Adrenal gland (tissue), 12 donors: ENCODE results near the gene SH3BP5L. TPM values are rescaled to one million over a fixed set of nuclear protein-coding genes. Genes with fewer than 3 reads are reported as not detected.
"Not testable (repeated sequence)": the region's sequence is repeated elsewhere in the genome, so short reads cannot be mapped to it uniquely, and the experiment has no call there.

Experiments
- DNase-seq, 7 donors: peaks; one replicate each; pipeline ENCODE4 v3.0.0-alpha.2; 2019 to 2020
- H3K27ac ChIP-seq, 5 donors: fragments of 200-600 bp; sonication (generic) in 4 of 5; 1 replicate in 3 of 5; 2 replicates in 2 of 5; pipeline versions ENCODE4 v1.5.1 to v1.8.0; 2016 to 2020; ENCODE audit warnings: mild to moderate bottlenecking in 1 of 5
- H3K27me3 ChIP-seq: fragments of 200-600 bp; 2 replicates; pipeline ENCODE4 v1.8.0; 2021
- H3K36me3 ChIP-seq, 2 donors: fragments of 200-600 bp; replicated peaks in 1 of 2; 1 replicate in 1 of 2; 2 replicates in 1 of 2; pipeline versions ENCODE4 v1.5.1 to v1.8.0; 2018 to 2022
- H3K4me1 ChIP-seq, 2 donors: fragments of 200-600 bp; replicated peaks in 1 of 2; 1 replicate in 1 of 2; 2 replicates in 1 of 2; pipeline versions ENCODE4 v1.5.1 to v1.8.0; 2018 to 2021
- H3K4me3 ChIP-seq, 4 donors: fragments of 200-600 bp; sonication (generic) in 3 of 4; one replicate each; pipeline ENCODE4 v1.5.1; 2016 to 2018
- H3K9me3 ChIP-seq, 3 donors: fragments of 200-600 bp; sonication (generic) in 1 of 3; replicated peaks in 1 of 3; 1 replicate in 2 of 3; 2 replicates in 1 of 3; pipeline versions ENCODE4 v1.5.1 to v1.8.0; 2016 to 2021
- POLR2A ChIP-seq, 2 donors: fragments of 450-650 bp; IDR thresholded peaks; one replicate each; pipeline ENCODE4 v1.6.1; 2017; ENCODE audit warnings: antibody characterized with exemption in 2 of 2, mild to moderate bottlenecking in 2 of 2, moderate library complexity in 1 of 2
- WGBS, 4 donors: extraction: QIAGEN DNeasy Blood & Tissue Kit in 2 of 4; methylation state at CpG; one replicate each; pipeline versions ENCODE4 v1.1.5 to v1.1.7; 2013 to 2017; 5-methylcytosine and 5-hydroxymethylcytosine counted together
- intact Hi-C, 2 donors: fragments of 100-400 bp; cut with DNase I; formaldehyde crosslinking; loops; one replicate each; pipeline versions ENCODE4 v1.14.1 to v1.15.0; 2022 to 2023
- polyA plus RNA-seq, 3 donors: library from polyadenylated mRNA; stranded (reverse); fragments of 200-250 nt in 2 of 3; fragments of 350-450 nt in 1 of 3; fragmentation: Illumina TruSeq in 1 of 3; extraction: RNeasy Lipid Tissue Mini Kit (QIAGEN cat#74804) in 1 of 3; gene quantifications; one replicate each; pipeline ENCODE4 v1.2.3, GENCODE V29; 2013 to 2014
- total RNA-seq, 9 donors: library from RNA; depleted of rRNA in 4 of 9; stranded (reverse); fragments of >200 nt in 4 of 9; fragments of 120-200 nt in 1 of 9; fragmentation: NEBNext Ultra II Directional in 1 of 9; extraction: Animal tissue kit (Norgen Biotek cat#: 25700) in 1 of 9; gene quantifications; one replicate each; pipeline versions ENCODE4 v1.1.0 to v1.2.4, GENCODE V29; 2013 to 2023
- TF ChIP-seq, protein P1 (sequence below), 6 experiments: fragments of 450-650 bp in 4 of 6; fragments of 200-600 bp in 2 of 6; sonication (generic) in 1 of 6; IDR thresholded peaks; 1 replicate in 5 of 6; 2 replicates in 1 of 6; pipeline versions ENCODE4 v1.5.1 to v1.8.0; 2016 to 2021; ENCODE audit warnings: antibody characterized with exemption in 6 of 6, mild to moderate bottlenecking in 2 of 6, moderate library complexity in 1 of 6
- donor health status: healthy with polysubstance abuse.
- donor health status: Bipolar disorder and iron deficiency.
- donor health status: DM: yes; HTN: yes; CAD: no.
- donor health status: DM: no; HTN: no; CAD: no.
- donor health status: DM: no; HTN: no; CAD: no.
- donor health status: DM: yes; HTN: yes; CAD: no.

SH3BP5L gene
- total and polyA plus RNA-seq, 12 donors: 15.4 to 36.9 (median 26.5) TPM

DNA sequence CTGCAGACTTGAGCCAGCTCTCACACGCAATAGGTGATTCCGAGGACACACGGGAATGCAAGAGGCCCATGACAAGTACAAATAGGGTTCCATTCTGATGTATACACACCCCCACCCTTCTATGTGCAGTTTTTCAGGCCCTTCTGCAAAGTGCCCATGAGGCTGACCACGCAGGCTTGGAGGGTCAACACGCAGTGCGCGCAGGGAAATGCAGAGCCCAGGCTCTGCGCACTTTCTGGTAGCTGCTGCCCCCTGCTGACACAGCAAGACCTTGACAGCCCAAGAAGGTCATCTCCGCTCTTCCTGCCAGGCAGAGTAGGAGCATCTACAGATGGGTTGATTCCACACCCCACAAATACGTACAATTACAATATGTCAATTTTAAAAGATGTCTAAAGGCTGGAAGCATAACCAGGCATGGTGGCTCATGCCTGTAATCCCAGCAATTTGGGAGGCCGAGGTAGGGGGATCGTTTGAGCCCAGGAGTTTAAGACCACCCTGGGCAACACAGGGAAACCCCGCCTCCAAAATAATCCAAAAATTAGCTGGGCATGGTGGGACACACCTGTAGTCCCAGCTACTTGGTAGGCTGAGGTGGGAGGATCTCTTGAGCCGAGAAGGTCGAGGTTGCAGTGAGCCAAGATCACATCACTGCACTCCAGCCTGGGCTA, 18.5 kb downstream of the SH3BP5L start:
- Histone ChIP-seq H3K4me3 (no peak overlapping the region), H3K9me3 (no peaks in the 10 kb centered on the region), H3K27ac (no peak overlapping the region), H3K4me1 (peaks cover 0 to 5% of the 10 kb centered on the region in 2 donors), H3K27me3 (no peaks in the 10 kb centered on the region), H3K36me3 (peaks cover 0 to 8% of the 10 kb centered on the region in 2 donors)
- no peak for TF ChIP-seq POLR2A (IDR thresholded peaks at IDR 0.05)
- TF ChIP-seq, protein P1, sequence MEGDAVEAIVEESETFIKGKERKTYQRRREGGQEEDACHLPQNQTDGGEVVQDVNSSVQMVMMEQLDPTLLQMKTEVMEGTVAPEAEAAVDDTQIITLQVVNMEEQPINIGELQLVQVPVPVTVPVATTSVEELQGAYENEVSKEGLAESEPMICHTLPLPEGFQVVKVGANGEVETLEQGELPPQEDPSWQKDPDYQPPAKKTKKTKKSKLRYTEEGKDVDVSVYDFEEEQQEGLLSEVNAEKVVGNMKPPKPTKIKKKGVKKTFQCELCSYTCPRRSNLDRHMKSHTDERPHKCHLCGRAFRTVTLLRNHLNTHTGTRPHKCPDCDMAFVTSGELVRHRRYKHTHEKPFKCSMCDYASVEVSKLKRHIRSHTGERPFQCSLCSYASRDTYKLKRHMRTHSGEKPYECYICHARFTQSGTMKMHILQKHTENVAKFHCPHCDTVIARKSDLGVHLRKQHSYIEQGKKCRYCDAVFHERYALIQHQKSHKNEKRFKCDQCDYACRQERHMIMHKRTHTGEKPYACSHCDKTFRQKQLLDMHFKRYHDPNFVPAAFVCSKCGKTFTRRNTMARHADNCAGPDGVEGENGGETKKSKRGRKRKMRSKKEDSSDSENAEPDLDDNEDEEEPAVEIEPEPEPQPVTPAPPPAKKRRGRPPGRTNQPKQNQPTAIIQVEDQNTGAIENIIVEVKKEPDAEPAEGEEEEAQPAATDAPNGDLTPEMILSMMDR (IDR thresholded peaks at IDR 0.05): peak; percentile 49 to 86 (median 77)
- intact Hi-C loops: loop anchor here (5.0 kb wide), 1 partner anchor 185 kb away; no protein-coding TSS in a partner anchor
- WGBS, 4 donors: 39 to 56% (median 41%) methylated on average over 9 to 15 of the region's 15 CpGs
- peak; percentile 48 to 77 (median 67) for DNase-seq

DNA sequence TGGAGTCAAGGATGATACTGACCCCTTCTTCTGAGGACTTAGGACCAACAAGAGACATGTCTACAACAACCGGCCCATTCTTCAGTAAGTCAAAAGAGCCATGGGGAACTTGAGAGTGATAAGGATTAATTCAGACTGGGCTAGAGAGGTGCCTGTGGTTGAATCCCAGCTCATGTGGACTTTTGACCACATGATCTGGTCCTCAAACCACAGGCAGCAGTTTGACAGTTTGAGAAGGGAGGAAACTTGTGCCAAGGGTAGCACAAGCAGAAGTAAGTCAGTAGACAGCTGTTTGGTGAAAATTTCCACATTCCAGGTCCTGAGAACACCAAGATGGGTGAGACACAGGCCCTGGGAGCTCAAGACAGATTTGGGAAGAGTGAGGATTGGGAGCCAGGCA, 19.8 kb downstream of the SH3BP5L start:
- no peaks in the 10 kb centered on the region for H3K27me3 ChIP-seq
- no peaks in the 10 kb centered on the region for H3K36me3 ChIP-seq
- no peaks in the 10 kb centered on the region for H3K9me3 ChIP-seq
- DNase-seq: peak in 2 of 7 donors; percentile 35 to 49
- intact Hi-C loops: loop anchor here (5.0 kb wide), 1 partner anchor 184 kb away; no protein-coding TSS in a partner anchor
- peak overlapping the region in 1 of 5 donors; percentile 38 for H3K27ac ChIP-seq
- TF ChIP-seq, protein P1 (IDR thresholded peaks at IDR 0.05): no peak
- no peak for TF ChIP-seq POLR2A (IDR thresholded peaks at IDR 0.05)
- 62 to 78% (median 72%) methylated on average over 1 of the region's 1 CpG for WGBS, 4 donors
- H3K4me3 ChIP-seq: no peak overlapping the region
- H3K4me1 ChIP-seq: peaks cover 0 to 4% of the 10 kb centered on the region in 2 donors

DNA sequence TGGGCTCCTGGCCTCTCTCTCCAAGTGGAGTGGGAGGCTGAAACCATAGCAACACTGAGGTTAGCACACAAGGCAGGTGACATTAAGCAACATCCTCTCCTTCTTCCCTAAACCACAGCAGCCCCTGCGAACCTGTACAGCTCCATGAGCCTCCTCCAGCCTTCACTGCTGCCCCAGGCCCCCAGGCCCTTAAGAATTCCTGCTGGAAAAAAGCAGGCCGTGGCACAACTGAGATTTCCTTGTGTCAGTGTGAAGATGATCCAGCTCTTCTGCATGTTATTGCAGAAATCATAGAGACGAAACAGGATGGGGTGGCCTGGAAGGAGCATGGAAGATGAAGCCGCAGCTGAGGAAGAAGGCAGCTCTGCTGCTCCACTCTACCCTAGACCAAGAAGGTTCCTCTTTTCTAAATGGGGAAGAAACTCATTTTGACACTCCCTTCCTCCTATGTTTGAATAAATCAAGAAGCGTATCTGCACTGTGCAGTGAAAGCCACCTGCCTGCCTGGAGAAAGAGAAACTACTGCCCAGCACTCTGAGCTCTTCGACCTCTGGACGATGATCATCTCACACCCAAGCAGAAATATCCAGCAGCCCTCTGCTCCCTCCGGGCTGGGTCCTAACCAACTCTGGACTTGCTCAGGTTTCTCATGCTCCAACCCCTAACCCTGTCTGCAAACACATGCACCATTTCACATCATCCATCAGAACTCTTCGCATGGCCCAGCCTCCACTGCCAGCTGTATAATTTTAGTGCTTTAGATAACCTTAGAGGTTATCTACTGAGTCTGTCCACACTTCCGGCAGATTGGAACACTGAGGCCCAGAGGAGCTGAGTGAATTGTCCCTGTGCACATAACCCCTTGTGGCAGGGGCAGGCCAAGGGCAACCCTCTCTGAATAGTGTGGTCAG, 20.7 kb downstream of the SH3BP5L start:
- no peaks in the 10 kb centered on the region for H3K27me3 ChIP-seq
- peak in 1 of 7 donors; percentile 54 for DNase-seq
- 50 to 66% (median 58%) methylated on average over 10 of the region's 10 CpGs for WGBS, 4 donors
- no peaks in the 10 kb centered on the region for H3K4me1 ChIP-seq
- H3K9me3 ChIP-seq: no peaks in the 10 kb centered on the region
- H3K4me3 ChIP-seq: no peak overlapping the region
- no peaks in the 10 kb centered on the region for H3K36me3 ChIP-seq
- intact Hi-C loops: loop anchor here (5.0 kb wide), 1 partner anchor 183 kb away; no protein-coding TSS in a partner anchor
- TF ChIP-seq POLR2A (IDR thresholded peaks at IDR 0.05): no peak
- TF ChIP-seq, protein P1 (IDR thresholded peaks at IDR 0.05): no peak
- peak overlapping the region in 1 of 5 donors; percentile 41 for H3K27ac ChIP-seq

DNA sequence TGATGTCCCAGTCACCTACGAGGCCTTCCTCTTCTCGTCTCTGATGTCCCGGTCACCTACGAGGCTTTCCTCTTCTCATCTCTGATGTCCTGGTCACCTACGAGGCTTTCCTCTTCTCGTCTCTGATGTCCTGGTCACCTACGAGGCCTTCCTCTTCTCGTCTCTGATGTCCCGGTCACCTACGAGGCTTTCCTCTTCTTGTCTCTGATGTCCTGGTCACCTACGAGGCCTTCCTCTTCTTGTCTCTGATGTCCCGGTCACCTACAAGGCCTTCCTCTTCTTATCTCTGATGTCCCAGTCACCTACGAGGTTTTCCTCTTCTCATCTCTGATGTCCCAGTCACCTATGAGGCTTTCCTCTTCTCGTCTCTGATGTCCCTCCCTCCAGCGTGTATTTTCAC, 22.2 kb downstream of the SH3BP5L start:
- 78 to 82% (median 81%) methylated on average over 15 of the region's 15 CpGs for WGBS, 4 donors
- H3K27me3 ChIP-seq, H3K27ac ChIP-seq, DNase-seq, H3K9me3 ChIP-seq, H3K4me1 ChIP-seq, H3K36me3 ChIP-seq, H3K4me3 ChIP-seq, intact Hi-C loops: not testable (repeated sequence)
